Measurements from ENCODE around the gene UNC13C.

DNA sequence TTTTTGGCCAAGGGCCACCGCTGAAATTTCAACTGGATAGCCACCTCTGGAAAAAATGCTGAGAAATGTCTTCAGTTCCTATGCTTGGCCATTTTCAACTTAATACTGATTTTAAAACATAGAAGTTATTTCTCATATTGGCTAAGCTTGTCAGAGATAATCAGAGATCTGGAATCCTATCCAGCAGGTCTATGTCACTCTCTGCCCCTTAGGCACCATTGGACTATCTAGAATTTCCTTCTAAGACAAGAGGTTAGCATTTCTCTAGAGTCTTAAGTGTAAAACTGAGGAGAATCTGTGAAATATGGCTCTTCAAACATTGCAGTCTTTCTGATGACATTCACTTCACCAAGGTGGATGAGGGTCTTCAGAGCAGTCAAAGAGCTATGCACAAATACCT, 597.3 kb downstream of the UNC13C start:
- TF ChIP-seq POLR2A (IDR thresholded peaks at IDR 0.05) = no peak
- TF ChIP-seq, protein P1, sequence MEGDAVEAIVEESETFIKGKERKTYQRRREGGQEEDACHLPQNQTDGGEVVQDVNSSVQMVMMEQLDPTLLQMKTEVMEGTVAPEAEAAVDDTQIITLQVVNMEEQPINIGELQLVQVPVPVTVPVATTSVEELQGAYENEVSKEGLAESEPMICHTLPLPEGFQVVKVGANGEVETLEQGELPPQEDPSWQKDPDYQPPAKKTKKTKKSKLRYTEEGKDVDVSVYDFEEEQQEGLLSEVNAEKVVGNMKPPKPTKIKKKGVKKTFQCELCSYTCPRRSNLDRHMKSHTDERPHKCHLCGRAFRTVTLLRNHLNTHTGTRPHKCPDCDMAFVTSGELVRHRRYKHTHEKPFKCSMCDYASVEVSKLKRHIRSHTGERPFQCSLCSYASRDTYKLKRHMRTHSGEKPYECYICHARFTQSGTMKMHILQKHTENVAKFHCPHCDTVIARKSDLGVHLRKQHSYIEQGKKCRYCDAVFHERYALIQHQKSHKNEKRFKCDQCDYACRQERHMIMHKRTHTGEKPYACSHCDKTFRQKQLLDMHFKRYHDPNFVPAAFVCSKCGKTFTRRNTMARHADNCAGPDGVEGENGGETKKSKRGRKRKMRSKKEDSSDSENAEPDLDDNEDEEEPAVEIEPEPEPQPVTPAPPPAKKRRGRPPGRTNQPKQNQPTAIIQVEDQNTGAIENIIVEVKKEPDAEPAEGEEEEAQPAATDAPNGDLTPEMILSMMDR (IDR thresholded peaks at IDR 0.05) = no peak
